Keratinocyte (primary cell): ENCODE measurements around the gene GIMAP8.

Experiments
- EZH2 ChIP-seq: IDR thresholded peaks from one replicate; pipeline ENCODE4 v1.6.1; 2012; ENCODE audit warnings: inconsistent platforms, mild to moderate bottlenecking, low read length, moderate library complexity
- TF ChIP-seq, protein P1 (sequence below), 3 experiments: IDR thresholded peaks in 1 of 3; conservative IDR thresholded peaks in 1 of 3; optimal IDR thresholded peaks in 1 of 3; 2 replicates in 2 of 3; 3 replicates in 1 of 3; pipeline versions ENCODE3 to v1.5.1; 2011; ENCODE audit warnings: low read length in 3 of 3, mild to moderate bottlenecking in 3 of 3, moderate library complexity in 2 of 3, control low read depth in 1 of 3, inconsistent platforms in 1 of 3; ENCODE audit not compliant: insufficient read depth in 2 of 3; ENCODE audit errors: extremely low read depth in 1 of 3

DNA sequence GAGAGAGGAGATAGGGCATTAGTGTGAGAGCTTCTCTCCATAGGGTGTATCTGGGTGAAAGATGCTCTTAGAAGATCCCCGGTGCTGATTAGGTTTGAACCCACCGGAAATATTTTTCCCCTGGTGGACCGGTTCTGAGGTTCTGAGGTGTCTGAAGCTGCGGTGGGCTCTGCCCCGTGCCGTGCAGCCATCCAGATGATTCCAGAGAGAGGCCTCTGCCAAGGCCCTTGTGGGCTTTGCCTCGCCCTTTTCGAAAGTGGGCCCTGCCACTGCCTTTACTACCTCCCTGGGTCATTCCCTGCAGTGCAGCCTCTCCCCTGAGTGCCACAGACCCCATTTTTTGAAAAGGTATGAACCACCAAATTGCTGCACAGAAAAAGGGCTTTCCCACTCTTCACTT lies 2.8 kb downstream of the GIMAP8 start:
- TF ChIP-seq, protein P1, sequence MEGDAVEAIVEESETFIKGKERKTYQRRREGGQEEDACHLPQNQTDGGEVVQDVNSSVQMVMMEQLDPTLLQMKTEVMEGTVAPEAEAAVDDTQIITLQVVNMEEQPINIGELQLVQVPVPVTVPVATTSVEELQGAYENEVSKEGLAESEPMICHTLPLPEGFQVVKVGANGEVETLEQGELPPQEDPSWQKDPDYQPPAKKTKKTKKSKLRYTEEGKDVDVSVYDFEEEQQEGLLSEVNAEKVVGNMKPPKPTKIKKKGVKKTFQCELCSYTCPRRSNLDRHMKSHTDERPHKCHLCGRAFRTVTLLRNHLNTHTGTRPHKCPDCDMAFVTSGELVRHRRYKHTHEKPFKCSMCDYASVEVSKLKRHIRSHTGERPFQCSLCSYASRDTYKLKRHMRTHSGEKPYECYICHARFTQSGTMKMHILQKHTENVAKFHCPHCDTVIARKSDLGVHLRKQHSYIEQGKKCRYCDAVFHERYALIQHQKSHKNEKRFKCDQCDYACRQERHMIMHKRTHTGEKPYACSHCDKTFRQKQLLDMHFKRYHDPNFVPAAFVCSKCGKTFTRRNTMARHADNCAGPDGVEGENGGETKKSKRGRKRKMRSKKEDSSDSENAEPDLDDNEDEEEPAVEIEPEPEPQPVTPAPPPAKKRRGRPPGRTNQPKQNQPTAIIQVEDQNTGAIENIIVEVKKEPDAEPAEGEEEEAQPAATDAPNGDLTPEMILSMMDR (optimal IDR thresholded peaks at IDR 0.05 in 1 of 3, IDR thresholded peaks at IDR 0.05 in 1 of 3, conservative IDR thresholded peaks at IDR 0.05 in 1 of 3; ENCODE audit: extremely low read depth in 1 of 3, insufficient read depth in 2 of 3, low read length in 3 of 3) = no peak
- no peak for TF ChIP-seq EZH2
